SK-N-SH (cell line): ENCODE measurements around the gene TICAM1.

ENCODE experiments used
- CTCF ChIP-seq: fragments of 200-600 bp; sonication (generic); IDR thresholded peaks from 2 replicates; pipeline ENCODE4 v1.6.1; 2017; ENCODE audit warnings: antibody characterized with exemption, mild to moderate bottlenecking, moderate library complexity
- POLR2AphosphoS5 ChIP-seq: IDR thresholded peaks from 2 replicates; pipeline ENCODE4 v1.6.1; 2012; ENCODE audit warnings: low read depth, low read length
- RAD21 ChIP-seq: IDR thresholded peaks from 2 replicates; pipeline ENCODE4 v1.6.1; 2012; ENCODE audit warnings: mild to moderate bottlenecking, low read length
- RCOR1 ChIP-seq: fragments of 150-350 bp; IDR thresholded peaks from 2 replicates; pipeline ENCODE4 v1.6.1; 2017; ENCODE audit warnings: antibody characterized with exemption, low read length
- ZBTB33 ChIP-seq: IDR thresholded peaks from 2 replicates; pipeline ENCODE4 v1.4.0; 2012; ENCODE audit warnings: low read depth, borderline replicate concordance

GRCh38 chr19:4829001-4829712 is 2.4 kb downstream of the TICAM1 start:
- TF ChIP-seq CTCF (no peak), POLR2AphosphoS5 (no peak), RAD21 (no peak), RCOR1 (no peak), ZBTB33 (no peak)
